CD14-positive monocyte (primary cell): ENCODE results near the gene ZNF549. TPM values are rescaled to one million over a fixed set of nuclear protein-coding genes. Genes with fewer than 3 reads are reported as not detected.

Source experiments
- DNase-seq, 3 donors: peaks; one replicate each; pipeline ENCODE4 v3.0.0-alpha.2; 2011 to 2022
- H2AFZ ChIP-seq: 2 replicates; pipeline ENCODE4 v1.6.0; 2012; ENCODE audit warnings: mild to moderate bottlenecking, low read depth, low read length, inconsistent platforms; ENCODE audit not compliant: insufficient read depth, poor library complexity, severe bottlenecking
- H3K27ac ChIP-seq, 2 donors: 1 replicate in 1 of 2; 2 replicates in 1 of 2; pipeline ENCODE4 v1.5.1; 2012 to 2013; ENCODE audit warnings: low read length in 2 of 2, control low read depth in 1 of 2, inconsistent platforms in 1 of 2, low read depth in 1 of 2, mild to moderate bottlenecking in 1 of 2
- H3K27me3 ChIP-seq, 2 donors: one replicate each; pipeline versions ENCODE4 v1.6.0 to v1.6.1; 2011 to 2013; ENCODE audit warnings: low read length in 2 of 2; ENCODE audit not compliant: control insufficient read depth in 2 of 2, insufficient read depth in 2 of 2
- H3K36me3 ChIP-seq, 2 donors: replicated peaks in 1 of 2; 1 replicate in 1 of 2; 2 replicates in 1 of 2; pipeline versions ENCODE4 v1.5.1 to v1.6.1; 2012 to 2013; ENCODE audit warnings: low read length in 2 of 2, control low read depth in 1 of 2, inconsistent platforms in 1 of 2, mild to moderate bottlenecking in 1 of 2; ENCODE audit not compliant: insufficient read depth in 2 of 2, control insufficient read depth in 1 of 2
- H3K4me1 ChIP-seq, 2 donors: 1 replicate in 1 of 2; 2 replicates in 1 of 2; pipeline versions ENCODE4 v1.5.1 to v1.6.1; 2012 to 2013; ENCODE audit warnings: low read length in 2 of 2, control low read depth in 1 of 2, inconsistent platforms in 1 of 2, mild to moderate bottlenecking in 1 of 2, moderate library complexity in 1 of 2; ENCODE audit not compliant: insufficient read depth in 2 of 2, control insufficient read depth in 1 of 2
- H3K4me2 ChIP-seq: replicated peaks from 2 replicates; pipeline ENCODE3; 2012; ENCODE audit warnings: low read length, moderate library complexity, mild to moderate bottlenecking; ENCODE audit not compliant: poor library complexity, severe bottlenecking; ENCODE audit errors: extremely low read depth
- H3K4me3 ChIP-seq, 3 experiments: fragments of 200-600 bp in 1 of 3; sonication (generic) in 1 of 3; replicated peaks in 1 of 3; 1 replicate in 2 of 3; 2 replicates in 1 of 3; pipeline ENCODE4 v1.5.1; 2011 to 2013; ENCODE audit warnings: low read length in 3 of 3, mild to moderate bottlenecking in 3 of 3, control low read depth in 2 of 3, low read depth in 2 of 3, inconsistent platforms in 1 of 3, moderate library complexity in 1 of 3
- H3K79me2 ChIP-seq: 2 replicates; pipeline ENCODE4 v1.6.0; 2012; ENCODE audit warnings: mild to moderate bottlenecking, control low read depth, inconsistent platforms, low read length, moderate library complexity; ENCODE audit not compliant: insufficient read depth
- H3K9ac ChIP-seq: 2 replicates; pipeline ENCODE4 v1.6.0; 2017; ENCODE audit warnings: low read length, mild to moderate bottlenecking; ENCODE audit not compliant: insufficient read depth, poor library complexity, severe bottlenecking
- H3K9me3 ChIP-seq, 2 donors: replicated peaks in 1 of 2; 1 replicate in 1 of 2; 2 replicates in 1 of 2; pipeline versions ENCODE4 v1.5.1 to v1.6.1; 2012 to 2013; ENCODE audit warnings: low read length in 2 of 2, control low read depth in 1 of 2; ENCODE audit not compliant: control insufficient read depth in 1 of 2, insufficient read depth in 1 of 2
- H4K20me1 ChIP-seq: 2 replicates; pipeline ENCODE4 v1.6.0; 2012; ENCODE audit warnings: mild to moderate bottlenecking, low read length, control low read depth, moderate library complexity; ENCODE audit not compliant: insufficient read depth
- H3K27ac Mint-ChIP-seq, 7 donors: one replicate each; pipeline ENCODE4 v1.8.0; 2020; ENCODE audit warnings: mild to moderate bottlenecking in 7 of 7, mixed read lengths in 7 of 7, moderate library complexity in 6 of 7, inconsistent platforms in 2 of 7
- H3K27me3 Mint-ChIP-seq, 3 donors: one replicate each; pipeline ENCODE4 v1.8.0; 2021 to 2022; ENCODE audit warnings: low read depth in 3 of 3, mild to moderate bottlenecking in 3 of 3, mixed read lengths in 3 of 3, moderate library complexity in 3 of 3, inconsistent platforms in 1 of 3
- H3K36me3 Mint-ChIP-seq, 2 donors: one replicate each; pipeline ENCODE4 v1.8.0; 2020; ENCODE audit warnings: mixed read lengths in 2 of 2, inconsistent platforms in 1 of 2, mild to moderate bottlenecking in 1 of 2
- H3K4me1 Mint-ChIP-seq: one replicate; pipeline ENCODE4 v1.8.0; 2020; ENCODE audit warnings: mild to moderate bottlenecking, mixed read lengths
- H3K4me3 Mint-ChIP-seq, 2 donors: one replicate each; pipeline ENCODE4 v1.8.0; 2020; ENCODE audit warnings: mild to moderate bottlenecking in 2 of 2, mixed read lengths in 2 of 2, moderate library complexity in 1 of 2
- H3K9me3 Mint-ChIP-seq, 7 donors: one replicate each; pipeline ENCODE4 v1.8.0; 2020 to 2022; ENCODE audit warnings: mixed read lengths in 7 of 7, mild to moderate bottlenecking in 6 of 7, moderate library complexity in 6 of 7, inconsistent platforms in 2 of 7
- CTCF ChIP-seq: fragments of 200-600 bp; IDR thresholded peaks from one replicate; pipeline ENCODE4 v1.8.0; 2022; ENCODE audit warnings: antibody characterized with exemption, mild to moderate bottlenecking
- WGBS: methylation state at CpG from one replicate; pipeline ENCODE4 v1.1.5; 2013; ENCODE audit warnings: missing lambda C conversion rate; ENCODE audit not compliant: insufficient coverage; 5-methylcytosine and 5-hydroxymethylcytosine counted together
- intact Hi-C, 2 donors: fragments of 100-400 bp; cut with micrococcal nuclease; formaldehyde crosslinking; loops; one replicate each; pipeline versions ENCODE4 v1.15.0 to v1.15.1; 2023
- polyA plus RNA-seq, 3 donors: library from polyadenylated mRNA; depleted of rRNA in 1 of 3; unstranded in 2 of 3; stranded (reverse) in 1 of 3; fragments of 300-500 nt in 2 of 3; fragments of >200 nt in 1 of 3; fragmentation: Illumina TruSeq in 2 of 3; gene quantifications; 1 replicate in 2 of 3; 2 replicates in 1 of 3; pipeline ENCODE4 v1.2.3, GENCODE V29; 2012 to 2021

The ZNF549 gene
- polyA plus RNA-seq, 3 donors, result 0.54 to 1.5 (median 0.74) TPM

- Histone ChIP-seq H3K4me1 (peaks cover 18 to 27% of the 10 kb centered on the region in 2 donors), H3K36me3 (peaks cover 0 to 21% of the 10 kb centered on the region in 2 donors), H3K27me3 (no peaks in the 10 kb centered on the region), H3K9me3 (peaks cover 67 to 68% of the 10 kb centered on the region in 2 donors), H3K4me2 (peak overlapping the region; percentile 71), H3K79me2 (no peaks in the 10 kb centered on the region), H2AFZ (peak overlapping the region; percentile 89), H3K27ac (no peak overlapping the region), H4K20me1 (no peaks in the 10 kb centered on the region), H3K9ac (no peak overlapping the region), H3K4me3 (peak overlapping the region in 1 of 3 experiments; percentile 76)
- peaks cover 16% of the 10 kb centered on the region for H3K4me1 Mint-ChIP-seq
- WGBS, result 36% methylated on average over 17 of the region's 21 CpGs
- peaks cover 0 to 4% (median 2%) of the 10 kb centered on the region in 3 donors for H3K27me3 Mint-ChIP-seq
- peaks cover 23 to 29% of the 10 kb centered on the region in 2 donors for H3K36me3 Mint-ChIP-seq
- peaks cover 57 to 86% (median 83%) of the 10 kb centered on the region in 7 donors for H3K9me3 Mint-ChIP-seq
- no peak overlapping the region for H3K4me3 Mint-ChIP-seq
- no peak for DNase-seq
- intact Hi-C loops, result loop anchor here in 1 of 2 donors (5.0 kb wide), 1 partner anchor 99 kb away; the partner anchor contains the start of gene ZNF551
- H3K27ac Mint-ChIP-seq, result no peak overlapping the region
- no peak for TF ChIP-seq CTCF
Measured at GRCh38 chr19:57583104-57583520, 56.0 kb downstream of the ZNF549 start.

GRCh38 chr19:57583521-57584416, 56.6 kb downstream of the ZNF549 start, which contains the start of gene ZIK1:
TSS of gene ZIK1 (plus strand) at chr19:57584145. CDS start at chr19:57584357, 212 bp downstream.
- Histone ChIP-seq H3K4me3 (peak within 1 kb of the TSS; percentile 43 to 76 (median 45)), H3K4me1 (peaks cover 15 to 23% of the 10 kb centered on the region in 2 donors), H4K20me1 (no peaks in the 10 kb centered on the region), H2AFZ (peak within 1 kb of the TSS; percentile 89), H3K9ac (no peak within 1 kb of the TSS), H3K36me3 (peaks cover 0 to 27% of the 10 kb centered on the region in 2 donors), H3K79me2 (no peaks in the 10 kb centered on the region), H3K4me2 (peak within 1 kb of the TSS; percentile 71), H3K9me3 (peaks cover 73 to 75% of the 10 kb centered on the region in 2 donors), H3K27me3 (no peaks in the 10 kb centered on the region), H3K27ac (no peak within 1 kb of the TSS)
- 5% methylated on average over 71 of the region's 76 CpGs for WGBS
- peaks cover 29 to 36% of the 10 kb centered on the region in 2 donors for H3K36me3 Mint-ChIP-seq
- peaks cover 14% of the 10 kb centered on the region for H3K4me1 Mint-ChIP-seq
- peak within 1 kb of the TSS; percentile 91 to 95 for H3K4me3 Mint-ChIP-seq
- peaks cover 62 to 92% (median 90%) of the 10 kb centered on the region in 7 donors for H3K9me3 Mint-ChIP-seq
- no peak for TF ChIP-seq CTCF
- H3K27me3 Mint-ChIP-seq, result peaks cover 0 to 4% (median 2%) of the 10 kb centered on the region in 3 donors
- peak; percentile 82 to 86 (median 84) for DNase-seq
- intact Hi-C loops, result loop anchor here in 1 of 2 donors (5.0 kb wide), 1 partner anchor 99 kb away; the partner anchor contains the start of gene ZNF551
- H3K27ac Mint-ChIP-seq, result peak within 1 kb of the TSS in 5 of 7 donors; percentile 9 to 64 (median 58)
